Vagina (tissue), 2 donors: ENCODE results near the gene CAVIN1.

Source experiments
- CTCF ChIP-seq, 3 experiments: fragments of 450-650 bp in 2 of 3; fragments of 200-600 bp in 1 of 3; sonication (generic) in 1 of 3; IDR thresholded peaks; one replicate each; pipeline ENCODE4 v1.5.1; 2017 to 2019; ENCODE audit warnings: antibody characterized with exemption in 3 of 3, mild to moderate bottlenecking in 2 of 3, moderate library complexity in 2 of 3
- POLR2AphosphoS5 ChIP-seq, 2 donors: sonication (generic); formaldehyde crosslinking; IDR thresholded peaks; one replicate each; pipeline ENCODE4 v1.9.0; 2017; ENCODE audit warnings: antibody characterized with exemption in 2 of 2, mild to moderate bottlenecking in 2 of 2, low read depth in 1 of 2; ENCODE audit not compliant: insufficient read depth in 1 of 2

GRCh38 chr17:42394838-42395237, 28.2 kb downstream of the CAVIN1 start:
- TF ChIP-seq POLR2AphosphoS5 (IDR thresholded peaks at IDR 0.05; ENCODE audit: insufficient read depth in 1 of 2, low read depth in 1 of 2) (no peak), CTCF (IDR thresholded peaks at IDR 0.05) (no peak)
